Common myeloid progenitor, CD34-positive (primary cell): ENCODE measurements around the gene ZC3H10.

Experiments
- CTCF ChIA-PET: fragments of 350-600 bp; sonication (Branson Sonifier 250); formaldehyde crosslinking; loops from one replicate; lab custom pipeline; 2021; ENCODE audit warnings: antibody characterized with exemption; lab: Charles Lee
- POLR2A ChIA-PET: fragments of 350-600 bp; sonication (Branson Sonifier 250); formaldehyde crosslinking; loops from one replicate; lab custom pipeline; 2021; ENCODE audit warnings: antibody characterized with exemption; lab: Charles Lee
- DNase-seq, 3 donors: peaks; one replicate each; pipeline versions ENCODE4 v3.0.0 to v3.0.0-alpha.2; 2013
- H3K27ac ChIP-seq, 2 experiments: 1 replicate in 1 of 2; 2 replicates in 1 of 2; pipeline ENCODE4 v1.7.0; 2013; ENCODE audit warnings: inconsistent platforms in 2 of 2, low read length in 2 of 2, mild to moderate bottlenecking in 2 of 2, low read depth in 1 of 2, moderate library complexity in 1 of 2; ENCODE audit not compliant: severe bottlenecking in 2 of 2, insufficient read depth in 1 of 2, poor library complexity in 1 of 2
- H3K27me3 ChIP-seq, 5 experiments: replicated peaks in 2 of 5; 1 replicate in 3 of 5; 2 replicates in 2 of 5; pipeline versions ENCODE4 v1.6.1 to v1.7.0; 2013; ENCODE audit warnings: low read length in 4 of 5, mild to moderate bottlenecking in 2 of 5, moderate library complexity in 2 of 5, inconsistent platforms in 1 of 5; ENCODE audit not compliant: insufficient read depth in 5 of 5, control insufficient read depth in 4 of 5
- H3K36me3 ChIP-seq, 4 experiments: 1 replicate in 2 of 4; 2 replicates in 2 of 4; pipeline versions ENCODE4 v1.6.1 to v1.7.0; 2013; ENCODE audit warnings: low read length in 3 of 4, control low read depth in 1 of 4, mild to moderate bottlenecking in 1 of 4; ENCODE audit not compliant: control insufficient read depth in 4 of 4, insufficient read depth in 4 of 4
- H3K4me1 ChIP-seq, 4 experiments: 1 replicate in 3 of 4; 2 replicates in 1 of 4; pipeline versions ENCODE4 v1.6.1 to v1.7.1; 2013; ENCODE audit warnings: low read length in 3 of 4, mild to moderate bottlenecking in 3 of 4, control low read depth in 1 of 4, inconsistent platforms in 1 of 4, moderate library complexity in 1 of 4; ENCODE audit not compliant: control insufficient read depth in 4 of 4, insufficient read depth in 4 of 4; ENCODE audit errors: control extremely low read depth in 1 of 4
- H3K4me3 ChIP-seq, 7 experiments: 1 replicate in 4 of 7; 2 replicates in 3 of 7; pipeline versions ENCODE4 v1.5.1 to v1.7.0; 2013; ENCODE audit warnings: mild to moderate bottlenecking in 7 of 7, low read length in 6 of 7, moderate library complexity in 6 of 7, inconsistent platforms in 2 of 7, low read depth in 2 of 7, control low read depth in 1 of 7; ENCODE audit not compliant: insufficient read depth in 4 of 7, control insufficient read depth in 1 of 7; ENCODE audit errors: extremely low read depth in 1 of 7
- H3K9me3 ChIP-seq, 5 experiments: 1 replicate in 4 of 5; 2 replicates in 1 of 5; pipeline versions ENCODE4 v1.6.1 to v1.7.1; 2013; ENCODE audit warnings: low read length in 4 of 5, mild to moderate bottlenecking in 2 of 5, inconsistent platforms in 1 of 5, low read depth in 1 of 5, moderate library complexity in 1 of 5; ENCODE audit not compliant: control insufficient read depth in 4 of 5, insufficient read depth in 2 of 5; ENCODE audit errors: control extremely low read depth in 1 of 5
- WGBS: methylation state at CpG from one replicate; pipeline ENCODE4 v1.1.5; 2013; ENCODE audit not compliant: insufficient coverage; 5-methylcytosine and 5-hydroxymethylcytosine counted together

Gene ZC3H10

GRCh38 chr12:56151672-56152131 is 33.6 kb downstream of the ZC3H10 start:
- POLR2A ChIA-PET = interaction anchor here (1.0 to 1.4 kb wide), 2 partner anchors 24 to 70 kb away, joined by 4 to 5 read pairs; partner anchors contain the start of genes ESYT1 and RNF41
- WGBS = 11% methylated on average over 12 of the region's 12 CpGs

GRCh38 chr12:56152132-56152755 is 34.2 kb downstream of the ZC3H10 start, which contains the start of gene MYL6B:
Gene MYL6B (plus strand): TSS chr12:56152587. CDS start chr12:56153919, 1,332 bp downstream.
- Histone ChIP-seq H3K9me3 (no peaks in the 10 kb centered on the region), H3K27ac (peak within 1 kb of the TSS; percentile 85 to 93), H3K27me3 (no peaks in the 10 kb centered on the region), H3K36me3 (peaks cover 0 to 13% (median 8%) of the 10 kb centered on the region in 4 experiments), H3K4me1 (peaks cover 2 to 41% (median 33%) of the 10 kb centered on the region in 4 experiments), H3K4me3 (peak within 1 kb of the TSS; percentile 47 to 91 (median 83))
- peak; percentile 88 to 95 (median 95) for DNase-seq
- WGBS = 0% methylated on average over 16 of the region's 37 CpGs
- POLR2A ChIA-PET = interaction anchor here (1.0 to 1.4 kb wide), 2 partner anchors 24 to 70 kb away, joined by 4 to 5 read pairs; partner anchors contain the start of genes ESYT1 and RNF41
- CTCF ChIA-PET = interaction anchor here (1.0 to 1.3 kb wide), 4 partner anchors 13 to 34 kb away, joined by 4 to 8 read pairs (median 5); partner anchors contain the start of genes ESYT1 and ZC3H10

More at GRCh38 chr12:56151672-56152131, 33.6 kb downstream of the ZC3H10 start:
- CTCF ChIA-PET = interaction anchor here (1.0 to 1.3 kb wide), 4 partner anchors 13 to 34 kb away, joined by 4 to 8 read pairs (median 5); partner anchors contain the start of genes ESYT1 and ZC3H10
- peak overlapping the region; percentile 85 to 93 for H3K27ac ChIP-seq
- peak in 2 of 3 donors; percentile 65 to 71 for DNase-seq
- H3K4me3 ChIP-seq = peak overlapping the region; percentile 47 to 91 (median 83)
- peaks cover 0 to 13% (median 8%) of the 10 kb centered on the region in 4 experiments for H3K36me3 ChIP-seq
- peaks cover 2 to 36% (median 28%) of the 10 kb centered on the region in 4 experiments for H3K4me1 ChIP-seq
- H3K27me3 ChIP-seq = no peaks in the 10 kb centered on the region
- H3K9me3 ChIP-seq = no peaks in the 10 kb centered on the region

- peak overlapping the region; percentile 47 to 91 (median 83) for H3K4me3 ChIP-seq
- H3K27me3 ChIP-seq = no peaks in the 10 kb centered on the region
- H3K4me1 ChIP-seq = peaks cover 2 to 46% (median 36%) of the 10 kb centered on the region in 4 experiments
- H3K36me3 ChIP-seq = peaks cover 0 to 13% (median 8%) of the 10 kb centered on the region in 4 experiments
- no peak for DNase-seq
- POLR2A ChIA-PET = no interaction called here
- peak overlapping the region in 1 of 2 experiments; percentile 93 for H3K27ac ChIP-seq
- CTCF ChIA-PET = interaction anchor here (2.3 to 3.1 kb wide), 2 partner anchors 14 to 26 kb away, joined by 8 to 15 read pairs; partner anchors contain the start of gene ESYT1
- H3K9me3 ChIP-seq = no peaks in the 10 kb centered on the region
- 36% methylated on average over 3 of the region's 8 CpGs for WGBS
These were observed 35.0 kb downstream of the ZC3H10 start for GRCh38 chr12:56152756-56153677.

- WGBS = 100% methylated on average over 3 of the region's 5 CpGs
These were observed 35.6 kb downstream of the ZC3H10 start for GRCh38 chr12:56153678-56154065.

GRCh38 chr12:56154246-56154771 is 36.2 kb downstream of the ZC3H10 start:
- peaks cover 6 to 53% (median 41%) of the 10 kb centered on the region in 4 experiments for H3K4me1 ChIP-seq

More at GRCh38 chr12:56153678-56154065, 35.6 kb downstream of the ZC3H10 start:
- Histone ChIP-seq H3K36me3 (peaks cover 0 to 13% (median 8%) of the 10 kb centered on the region in 4 experiments), H3K27me3 (no peaks in the 10 kb centered on the region), H3K27ac (no peak overlapping the region), H3K4me3 (peak overlapping the region in 2 of 7 experiments; percentile 77 to 88), H3K4me1 (peaks cover 3 to 46% (median 36%) of the 10 kb centered on the region in 4 experiments), H3K9me3 (no peaks in the 10 kb centered on the region)
- CTCF ChIA-PET = interaction anchor here (0.9 to 3.1 kb wide), 5 partner anchors 10 to 86 kb away, joined by 3 to 15 read pairs (median 4); partner anchors contain the start of gene ESYT1
- POLR2A ChIA-PET = no interaction called here
- no peak for DNase-seq

GRCh38 chr12:56154818-56155217 is 36.8 kb downstream of the ZC3H10 start:
- Histone ChIP-seq H3K4me1 (peaks cover 10 to 58% (median 46%) of the 10 kb centered on the region in 4 experiments), H3K9me3 (no peaks in the 10 kb centered on the region), H3K4me3 (no peak overlapping the region), H3K36me3 (peaks cover 0 to 17% (median 12%) of the 10 kb centered on the region in 4 experiments), H3K27ac (no peak overlapping the region), H3K27me3 (no peaks in the 10 kb centered on the region)
- POLR2A ChIA-PET = no interaction called here
- WGBS = no CpG with 5 or more reads among the region's 5 CpGs
- DNase-seq = no peak
- CTCF ChIA-PET = interaction anchor here (0.7 to 3.1 kb wide), 13 partner anchors 8 to 88 kb away, joined by 3 to 15 read pairs (median 3); partner anchors contain the start of genes ESYT1, SMARCC2 and ZC3H10

More at GRCh38 chr12:56154246-56154771, 36.2 kb downstream of the ZC3H10 start:
- ChIA-PET POLR2A (no interaction called here), CTCF (interaction anchor here (0.7 to 3.1 kb wide), 13 partner anchors 9 to 87 kb away, joined by 3 to 15 read pairs (median 3); partner anchors contain the start of genes ESYT1, SMARCC2 and ZC3H10)
- Histone ChIP-seq H3K9me3 (no peaks in the 10 kb centered on the region), H3K36me3 (peaks cover 0 to 13% (median 8%) of the 10 kb centered on the region in 4 experiments), H3K4me3 (no peak overlapping the region), H3K27me3 (no peaks in the 10 kb centered on the region), H3K27ac (no peak overlapping the region)
- DNase-seq = no peak
- no CpG with 5 or more reads among the region's 1 CpG for WGBS
